GM23338 (cell line): ENCODE measurements around the gene TMED10. TPM values are rescaled to one million over a fixed set of nuclear protein-coding genes. Genes with fewer than 3 reads are reported as not detected.

Experiments used
- ATAC-seq: fragments of 200-7000 bp; cut with Tn5 transposase; 3 replicates; pipeline ENCODE4 v1.9.1; 2020
- DNase-seq: peaks from one replicate; pipeline ENCODE4 v3.0.0-alpha.2; 2015; ENCODE audit warnings: low spot score
- H2AFZ ChIP-seq: fragments of 200-600 bp; sonication (generic); 2 replicates; pipeline ENCODE4 v1.8.0; 2016; ENCODE audit warnings: antibody characterized with exemption, mild to moderate bottlenecking, moderate library complexity
- H3F3A ChIP-seq: fragments of 200-600 bp; sonication (generic); replicated peaks from 2 replicates; pipeline ENCODE4 v1.8.0; 2017; ENCODE audit warnings: antibody characterized with exemption, mixed run types, low read depth
- H3K27ac ChIP-seq: fragments of 200-600 bp; sonication (generic); 2 replicates; pipeline ENCODE4 v1.6.1; 2016; ENCODE audit warnings: low read depth
- H3K27me3 ChIP-seq: fragments of 200-600 bp; sonication (generic); 2 replicates; pipeline ENCODE4 v1.8.0; 2016; ENCODE audit warnings: mild to moderate bottlenecking, mixed run types, moderate library complexity; ENCODE audit not compliant: insufficient read depth
- H3K36me3 ChIP-seq: fragments of 200-600 bp; sonication (generic); 2 replicates; pipeline ENCODE4 v1.8.0; 2016; ENCODE audit warnings: mild to moderate bottlenecking; ENCODE audit not compliant: insufficient read depth
- H3K4me1 ChIP-seq: fragments of 200-600 bp; sonication (generic); 2 replicates; pipeline ENCODE4 v1.8.0; 2016; ENCODE audit warnings: mild to moderate bottlenecking, moderate library complexity; ENCODE audit not compliant: insufficient read depth
- H3K4me2 ChIP-seq: fragments of 200-600 bp; sonication (generic); 2 replicates; pipeline ENCODE4 v1.7.1; 2017; ENCODE audit warnings: mixed run types
- H3K4me3 ChIP-seq: fragments of 200-600 bp; sonication (generic); 2 replicates; pipeline ENCODE4 v1.6.1; 2016; ENCODE audit warnings: mixed run types
- H3K79me2 ChIP-seq: fragments of 200-600 bp; sonication (generic); replicated peaks from 2 replicates; pipeline ENCODE4 v1.8.0; 2017; ENCODE audit warnings: mild to moderate bottlenecking; ENCODE audit not compliant: insufficient read depth
- H3K9me2 ChIP-seq: fragments of 200-600 bp; sonication (generic); 2 replicates; pipeline ENCODE4 v1.8.0; 2017; ENCODE audit not compliant: insufficient read depth
- H4K20me1 ChIP-seq: fragments of 200-600 bp; sonication (generic); replicated peaks from 2 replicates; pipeline ENCODE4 v1.8.0; 2017; ENCODE audit warnings: mild to moderate bottlenecking; ENCODE audit not compliant: insufficient read depth
- H3K27ac Mint-ChIP-seq: 2 replicates; pipeline ENCODE4 v1.8.0; 2020; ENCODE audit warnings: inconsistent platforms, mild to moderate bottlenecking, moderate library complexity, mixed read lengths
- H3K27me3 Mint-ChIP-seq: 3 replicates; pipeline ENCODE4 v1.8.0; 2022; ENCODE audit warnings: low read depth, mild to moderate bottlenecking, moderate library complexity, mixed read lengths, inconsistent platforms; ENCODE audit not compliant: insufficient read depth, poor library complexity
- H3K36me3 Mint-ChIP-seq: 3 replicates; pipeline ENCODE4 v1.8.0; 2021; ENCODE audit warnings: low read depth, mild to moderate bottlenecking, inconsistent platforms, moderate library complexity, mixed read lengths
- H3K4me1 Mint-ChIP-seq: 3 replicates; pipeline ENCODE4 v1.8.0; 2020; ENCODE audit warnings: mild to moderate bottlenecking, inconsistent platforms, mixed read lengths
- H3K4me3 Mint-ChIP-seq: 3 replicates; pipeline ENCODE4 v1.8.0; 2021; ENCODE audit warnings: moderate library complexity, mild to moderate bottlenecking, inconsistent platforms, mixed read lengths
- H3K9me3 Mint-ChIP-seq: 3 replicates; pipeline ENCODE4 v1.8.0; 2020; ENCODE audit warnings: moderate library complexity, mild to moderate bottlenecking, inconsistent platforms, mixed read lengths
- CREB1 ChIP-seq: fragments of 250-450 bp; sonication (Bioruptor Pico); IDR thresholded peaks from 2 replicates; pipeline ENCODE4 v1.5.0; 2020; ENCODE audit warnings: low read depth, mild to moderate bottlenecking, moderate library complexity
- CTCF ChIP-seq, 2 experiments: fragments of 200-600 bp in 1 of 2; sonication (generic) in 1 of 2; conservative IDR thresholded peaks; 2 replicates each; pipeline versions ENCODE4 v1.5.1 to v1.6.1; 2016 to 2017; ENCODE audit warnings: antibody characterized with exemption in 2 of 2, low read depth in 2 of 2, mild to moderate bottlenecking in 2 of 2, moderate library complexity in 1 of 2
- ETS1 ChIP-seq: IDR thresholded peaks from 2 replicates; pipeline ENCODE4 v1.6.1; 2016; ENCODE audit warnings: antibody characterized with exemption
- EZH2 ChIP-seq: fragments of 200-600 bp; sonication (generic); IDR thresholded peaks from one replicate; pipeline ENCODE4 v1.8.0; 2017; ENCODE audit warnings: antibody characterized with exemption, mild to moderate bottlenecking, low read depth; ENCODE audit not compliant: unreplicated experiment
- EZH2phosphoT487 ChIP-seq: fragments of 200-600 bp; sonication (generic); IDR thresholded peaks from one replicate; pipeline ENCODE4 v1.8.1; 2018; ENCODE audit warnings: antibody characterized with exemption; ENCODE audit not compliant: unreplicated experiment
- JUNB ChIP-seq: IDR thresholded peaks from one replicate; pipeline ENCODE4 v1.6.1; 2016; ENCODE audit warnings: antibody characterized with exemption; ENCODE audit not compliant: unreplicated experiment
- NANOG ChIP-seq: IDR thresholded peaks from 2 replicates; pipeline ENCODE4 v1.6.1; 2016; ENCODE audit warnings: antibody characterized with exemption, borderline replicate concordance
- POLR2AphosphoS5 ChIP-seq: IDR thresholded peaks from 2 replicates; pipeline ENCODE4 v1.6.1; 2016; ENCODE audit warnings: antibody characterized with exemption, low read depth
- REST ChIP-seq: IDR thresholded peaks from one replicate; pipeline ENCODE4 v1.6.1; 2018; ENCODE audit warnings: antibody characterized with exemption; ENCODE audit not compliant: unreplicated experiment
- STAT1 ChIP-seq: IDR thresholded peaks from one replicate; pipeline ENCODE4 v1.6.1; 2016; ENCODE audit warnings: antibody characterized with exemption; ENCODE audit not compliant: unreplicated experiment
- ZNF114 ChIP-seq: fragments of 250-450 bp; sonication (Bioruptor Pico); IDR thresholded peaks from 2 replicates; pipeline ENCODE4 v1.5.0; 2020; ENCODE audit warnings: mild to moderate bottlenecking, moderate library complexity
- ZNF331 ChIP-seq: fragments of 250-450 bp; sonication (Bioruptor Pico); IDR thresholded peaks from 2 replicates; pipeline ENCODE4 v1.5.0; 2020; ENCODE audit warnings: low read depth, mild to moderate bottlenecking, moderate library complexity
- ZNF462 ChIP-seq: fragments of 250-450 bp; sonication (Bioruptor Pico); IDR thresholded peaks from 2 replicates; pipeline ENCODE4 v1.5.0; 2020; ENCODE audit warnings: mild to moderate bottlenecking, moderate library complexity
- polyA plus RNA-seq: library from polyadenylated mRNA; unstranded; fragments of >200 nt; fragmentation: Nextera tagmentation; extraction: Ambion mirVana; gene quantifications from 2 replicates; pipeline ENCODE4 v1.2.1, GENCODE V29; 2016
- total RNA-seq: library from RNA; depleted of rRNA; stranded (reverse); fragments of >200 nt; shearing (Covaris generic); gene quantifications from 2 replicates; pipeline ENCODE4 v1.2.3, GENCODE V29; 2014

TMED10 gene
- total and polyA plus RNA-seq, 2 experiments from 2014 or later: 180 to 196 TPM

GRCh38 chr14:75081660-75082229, 94.7 kb downstream of the TMED10 start:
- H3K79me2 ChIP-seq: no peaks in the 10 kb centered on the region
- H2AFZ ChIP-seq: no peak overlapping the region
- Mint-ChIP-seq H3K4me3 (no peak overlapping the region), H3K27me3 (peaks cover 2% of the 10 kb centered on the region), H3K27ac (no peak overlapping the region), H3K36me3 (peaks cover 35% of the 10 kb centered on the region; the same call in 2 of the 3 replicates), H3K4me1 (no peaks in the 10 kb centered on the region), H3K9me3 (no peaks in the 10 kb centered on the region)
- H3K4me1 ChIP-seq: no peaks in the 10 kb centered on the region
- no peaks in the 10 kb centered on the region for H3F3A ChIP-seq
- H4K20me1 ChIP-seq: 0 out of 2 replicates have a peak, but pooled peaks cover 6% of the 10 kb centered on the region
- no peak for TF ChIP-seq CREB1
- no peak for TF ChIP-seq EZH2
- no peak for TF ChIP-seq NANOG
- no peak for TF ChIP-seq ZNF331 (CRISPR knock-in tag)
- no peak for TF ChIP-seq ETS1
- no peak for TF ChIP-seq CTCF (conservative IDR thresholded peaks at IDR 0.05; ENCODE audit: low read depth in 2 of 2)
- no peak for TF ChIP-seq STAT1
- TF ChIP-seq EZH2phosphoT487: no peak
- no peak for TF ChIP-seq ZNF462 (CRISPR knock-in tag)
- TF ChIP-seq POLR2AphosphoS5: no peak
- TF ChIP-seq REST: no peak
- TF ChIP-seq ZNF114 (CRISPR knock-in tag): no peak
- no peak for TF ChIP-seq JUNB
- H3K27ac ChIP-seq: no peak overlapping the region
- H3K9me2 ChIP-seq: no peaks in the 10 kb centered on the region
- no peak overlapping the region for H3K4me3 ChIP-seq
- ATAC-seq: no peak
- no peak for DNase-seq
- no peaks in the 10 kb centered on the region for H3K27me3 ChIP-seq
- H3K4me2 ChIP-seq: no peak overlapping the region
- peaks cover 13% of the 10 kb centered on the region; the same call in 1 of the 2 replicates for H3K36me3 ChIP-seq
